Epithelial cell of esophagus (primary cell): ENCODE measurements around the gene RPL18.
A peak's percentile ranks its signal among the peaks of the same experiment; 100 is the strongest.

Source experiments
- DNase-seq: peaks from one replicate; pipeline ENCODE4 v3.0.0; 2010; ENCODE audit warnings: low read depth
- H3K4me3 ChIP-seq: 2 replicates; pipeline ENCODE4 v1.5.1; 2011; ENCODE audit warnings: mild to moderate bottlenecking, low read length, control low read depth
- CTCF ChIP-seq: IDR thresholded peaks from 2 replicates; pipeline ENCODE4 v1.5.1; 2011; ENCODE audit warnings: low read depth, mild to moderate bottlenecking, low read length, control low read depth, inconsistent platforms; ENCODE audit not compliant: insufficient read depth; ENCODE audit errors: missing control alignments

Gene RPL18

GRCh38 chr19:48609571-48610108, 9.3 kb downstream of the RPL18 start:
- no peak for DNase-seq
- H3K4me3 ChIP-seq = no peak overlapping the region
- TF ChIP-seq CTCF = no peak

DNA sequence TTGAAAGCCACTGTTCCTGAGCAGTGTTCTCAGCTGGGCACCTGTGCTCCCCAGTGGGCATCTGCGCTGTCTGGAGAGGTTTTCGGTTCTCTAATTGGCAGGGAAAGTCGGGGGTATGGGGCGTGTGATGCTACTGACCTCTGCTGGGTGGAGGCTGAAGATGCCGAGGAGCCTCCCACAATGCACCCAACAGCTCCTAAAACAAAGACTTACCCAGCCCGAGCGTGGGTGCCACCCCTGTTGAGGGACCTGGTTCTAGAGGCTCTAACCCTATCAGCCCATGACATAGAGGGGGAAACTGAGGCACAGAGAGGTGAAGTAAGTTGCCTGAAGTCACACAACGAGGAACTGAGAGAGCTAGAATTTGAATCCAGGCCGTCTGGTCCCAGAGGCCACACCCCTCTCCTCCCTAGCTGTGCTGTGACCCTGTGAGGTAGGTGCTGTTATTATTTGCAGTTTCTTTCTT, 10.1 kb downstream of the RPL18 start:
- DNase-seq = peak; percentile 67
- peak; percentile 54 for TF ChIP-seq CTCF
- H3K4me3 ChIP-seq = no peak overlapping the region

DNA sequence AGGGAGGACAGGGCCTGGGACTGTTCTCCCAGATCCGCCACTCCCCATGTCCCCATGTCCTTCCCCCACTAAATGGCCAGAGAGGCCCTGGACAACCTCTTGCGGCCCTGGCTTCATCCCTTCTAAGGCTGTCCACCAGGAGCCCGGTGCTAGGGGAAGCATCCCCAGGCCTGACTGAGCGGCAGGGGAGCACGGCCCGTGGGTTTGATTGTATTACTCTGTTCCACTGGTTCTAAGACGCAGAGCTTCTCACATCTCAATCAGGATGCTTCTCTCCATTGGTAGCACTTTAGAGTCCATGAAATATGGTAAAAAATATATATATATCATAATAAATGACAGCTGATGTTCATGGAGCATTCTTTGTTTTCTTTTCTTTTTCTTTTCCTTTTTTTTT, 11.6 kb downstream of the RPL18 start:
- H3K4me3 ChIP-seq = no peak overlapping the region
- no peak for TF ChIP-seq CTCF
- DNase-seq = no peak

DNA sequence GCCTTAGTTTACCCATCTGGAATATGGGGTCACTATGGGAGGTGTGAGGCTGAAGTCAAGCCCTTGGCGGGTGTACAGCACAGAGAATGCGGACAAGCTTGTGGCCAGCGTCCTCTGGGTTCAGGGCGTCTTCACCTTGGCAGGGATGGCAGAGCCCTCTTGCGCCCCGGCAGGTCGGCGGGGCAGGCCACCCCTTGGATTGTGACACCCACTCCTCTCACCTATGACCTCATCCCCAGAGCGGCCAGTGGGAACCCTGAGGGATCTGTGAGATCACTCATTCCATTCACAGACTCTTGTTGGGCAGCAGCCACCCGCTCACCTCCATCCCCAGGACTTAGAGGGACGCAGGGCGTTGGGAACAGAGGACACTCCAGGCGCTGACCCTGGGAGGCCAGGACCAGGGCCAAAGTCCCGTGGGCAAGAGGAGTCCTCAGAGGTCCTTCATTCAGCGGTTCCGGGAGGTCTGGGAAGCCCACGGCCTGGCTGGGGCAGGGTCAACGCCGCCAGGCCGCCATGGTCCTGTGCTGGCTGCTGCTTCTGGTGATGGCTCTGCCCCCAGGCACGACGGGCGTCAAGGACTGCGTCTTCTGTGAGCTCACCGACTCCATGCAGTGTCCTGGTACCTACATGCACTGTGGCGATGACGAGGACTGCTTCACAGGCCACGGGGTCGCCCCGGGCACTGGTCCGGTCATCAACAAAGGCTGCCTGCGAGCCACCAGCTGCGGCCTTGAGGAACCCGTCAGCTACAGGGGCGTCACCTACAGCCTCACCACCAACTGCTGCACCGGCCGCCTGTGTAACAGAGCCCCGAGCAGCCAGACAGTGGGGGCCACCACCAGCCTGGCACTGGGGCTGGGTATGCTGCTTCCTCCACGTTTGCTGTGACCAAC, 12.3 kb downstream of the RPL18 start, which contains the start of gene SPACA4:
Gene SPACA4, plus strand, starts transcription at position 280 of the 896 bp plus-strand sequence. Its CDS starts 237 bp downstream, at position 517.
- no peak for TF ChIP-seq CTCF
- no peak within 1 kb of the TSS for H3K4me3 ChIP-seq

DNA sequence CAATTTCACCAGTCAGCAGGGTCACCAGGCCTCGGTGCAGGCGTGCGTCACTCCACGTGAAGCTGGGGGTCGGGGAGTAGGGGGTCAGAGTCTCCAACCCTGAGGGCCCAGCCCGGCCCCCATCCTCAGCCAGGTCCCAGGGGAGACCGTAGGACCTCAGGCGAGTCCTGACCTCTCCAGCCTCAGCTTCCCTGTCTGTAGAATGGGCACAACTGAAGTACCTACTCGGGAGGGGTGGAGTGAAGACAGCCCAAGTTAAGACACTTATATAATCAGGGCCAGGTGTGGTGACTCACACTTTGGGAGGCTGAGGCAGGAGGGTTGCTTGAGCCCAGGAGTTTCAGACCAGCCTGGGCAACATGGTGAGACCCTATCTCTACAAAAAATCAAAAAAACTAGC, 15.1 kb downstream of the RPL18 start:
- no peak for DNase-seq
- TF ChIP-seq CTCF = no peak
- H3K4me3 ChIP-seq = no peak overlapping the region

More for the DNA sequence above, 12.3 kb downstream of the RPL18 start, which contains the start of gene SPACA4:
- no peak for DNase-seq

DNA sequence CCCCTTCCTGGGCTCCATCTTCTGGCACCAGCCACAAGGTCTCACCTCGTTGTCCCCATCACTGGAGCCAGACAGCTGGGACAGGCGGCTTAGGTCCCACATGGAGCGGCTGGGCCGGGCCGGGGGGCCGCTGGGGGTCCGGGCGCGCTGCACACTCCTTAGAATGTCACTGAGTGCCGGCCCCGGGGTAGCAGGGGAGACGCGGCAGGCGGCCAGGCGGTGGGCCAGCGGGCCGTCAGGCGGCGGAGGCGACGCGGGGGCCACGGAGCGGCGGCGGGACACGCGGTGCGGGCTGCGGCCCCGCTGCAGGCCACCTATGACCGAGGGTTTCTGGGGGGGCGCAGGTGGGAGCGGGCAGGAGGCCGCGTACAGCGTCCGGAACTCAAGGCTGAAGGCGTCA, 15.5 kb downstream of the RPL18 start:
- no peak for DNase-seq
- H3K4me3 ChIP-seq = no peak overlapping the region
- TF ChIP-seq CTCF = no peak

- DNase-seq = no peak
- no peak for TF ChIP-seq CTCF
- H3K4me3 ChIP-seq = no peak overlapping the region
Measured at GRCh38 chr19:48603001-48603400, 16.0 kb downstream of the RPL18 start.
